ENCODE measurements around the gene PRDM16. TPM values are rescaled to one million over a fixed set of nuclear protein-coding genes. Genes with fewer than 3 reads are reported as not detected.

Gene PRDM16
- total and polyA plus RNA-seq, 2 of the 13 experiments (the other 11 are each of a cell fraction or from before 2014, with no cell fraction given), result 0.15 to 0.81 TPM

- TF ChIP-seq ZNF367 (CRISPR knock-in tag; IDR thresholded peaks at IDR 0.05; ENCODE audit: borderline replicate concordance) (no peak), ZNF720 (CRISPR knock-in tag; IDR thresholded peaks at IDR 0.05) (no peak), ZNF383 (CRISPR knock-in tag; IDR thresholded peaks at IDR 0.05; ENCODE audit: borderline replicate concordance) (no peak), BCL3 (CRISPR knock-in tag; IDR thresholded peaks at IDR 0.05) (0 out of 2 replicates have a peak, but pooled peaks have one; percentile 10), NRL (CRISPR knock-in tag; IDR thresholded peaks at IDR 0.05; ENCODE audit: borderline replicate concordance) (no peak), MTA1 (CRISPR knock-in tag; IDR thresholded peaks at IDR 0.05; ENCODE audit: borderline replicate concordance) (0 out of 2 replicates have a peak, but pooled peaks have one; percentile 23), TP53 (CRISPR knock-in tag; conservative IDR thresholded peaks at IDR 0.05) (no peak), ZNF33B (CRISPR knock-in tag; IDR thresholded peaks at IDR 0.05) (0 out of 2 replicates have a peak, but pooled peaks have one; percentile 27), ZNF740 (CRISPR knock-in tag; IDR thresholded peaks at IDR 0.05) (no peak), ZNF766 (CRISPR knock-in tag; IDR thresholded peaks at IDR 0.05; ENCODE audit: borderline replicate concordance) (no peak), PRPF4 (IDR thresholded peaks at IDR 0.05; ENCODE audit: low read depth, low read length, poor library complexity, severe bottlenecking) (no peak), HNF1A (IDR thresholded peaks at IDR 0.05; ENCODE audit: low read depth) (no peak), HNF1A (CRISPR knock-in tag; IDR thresholded peaks at IDR 0.05; ENCODE audit: borderline replicate concordance) (0 out of 2 replicates have a peak, but pooled peaks have one; percentile 32), NFKBIZ (CRISPR knock-in tag; IDR thresholded peaks at IDR 0.05) (no peak), ZNF768 (CRISPR knock-in tag; IDR thresholded peaks at IDR 0.05) (peak; percentile 94), ZBTB39 (CRISPR knock-in tag; IDR thresholded peaks at IDR 0.05) (no peak), ZNF101 (CRISPR knock-in tag; IDR thresholded peaks at IDR 0.05; ENCODE audit: borderline replicate concordance, low read depth) (no peak), RFX5 (IDR thresholded peaks at IDR 0.05; ENCODE audit: low read depth, low read length) (no peak), ZSCAN30 (CRISPR knock-in tag; IDR thresholded peaks at IDR 0.05) (no peak), HIVEP1 (CRISPR knock-in tag; IDR thresholded peaks at IDR 0.05) (0 out of 2 replicates have a peak, but pooled peaks have one; percentile 16), ZNF570 (CRISPR knock-in tag; IDR thresholded peaks at IDR 0.05; ENCODE audit: borderline replicate concordance) (no peak), NFRKB (IDR thresholded peaks at IDR 0.05) (no peak)
Observed at GRCh38 chr1:3221112-3222041, 152.4 kb downstream of the PRDM16 start (continued).
